Epithelial cell of esophagus (primary cell): ENCODE data around the gene RASL10A.
A peak's percentile ranks its signal among the peaks of the same experiment; 100 is the strongest.

Experiments used
- DNase-seq: peaks from one replicate; pipeline ENCODE4 v3.0.0; 2010; ENCODE audit warnings: low read depth
- H3K4me3 ChIP-seq: 2 replicates; pipeline ENCODE4 v1.5.1; 2011; ENCODE audit warnings: mild to moderate bottlenecking, low read length, control low read depth
- CTCF ChIP-seq: IDR thresholded peaks from 2 replicates; pipeline ENCODE4 v1.5.1; 2011; ENCODE audit warnings: low read depth, mild to moderate bottlenecking, low read length, control low read depth, inconsistent platforms; ENCODE audit not compliant: insufficient read depth; ENCODE audit errors: missing control alignments

Gene RASL10A

GRCh38 chr22:29323641-29324040 lies 8.1 kb upstream of the RASL10A start:
- DNase-seq = no peak
- no peak overlapping the region for H3K4me3 ChIP-seq
- no peak for TF ChIP-seq CTCF

- no peak overlapping the region for H3K4me3 ChIP-seq
- DNase-seq = no peak
- TF ChIP-seq CTCF = peak; percentile 21
Measured at GRCh38 chr22:29320546-29320945, 5.0 kb upstream of the RASL10A start.

- no peak for TF ChIP-seq CTCF
- no peak overlapping the region for H3K4me3 ChIP-seq
- DNase-seq = no peak
Measured at GRCh38 chr22:29319072-29319471, 3.6 kb upstream of the RASL10A start.

- no peak overlapping the region for H3K4me3 ChIP-seq
- DNase-seq = no peak
- no peak for TF ChIP-seq CTCF
Measured at GRCh38 chr22:29317827-29318454, 2.4 kb upstream of the RASL10A start.

- TF ChIP-seq CTCF = no peak
- H3K4me3 ChIP-seq = no peak overlapping the region
- no peak for DNase-seq
Measured at GRCh38 chr22:29316141-29316828, 788 bp upstream of the RASL10A start.

- no peak for DNase-seq
- TF ChIP-seq CTCF = no peak
Measured at GRCh38 chr22:29314537-29315285, 786 bp downstream of the RASL10A start.

More at GRCh38 chr22:29314537-29315285, 786 bp downstream of the RASL10A start:
- H3K4me3 ChIP-seq = no peak overlapping the region
